Ramos (cell line): ENCODE data around the gene JAG1.

Source experiments
- in situ Hi-C: fragments of 300-500 bp; cut with MboI; formaldehyde crosslinking; loops from one replicate; pipeline ENCODE4 v1.14.3; 2022; ENCODE audit warnings: low sequenced_read_pairs; ENCODE audit not compliant: unreplicated experiment

JAG1 gene

DNA sequence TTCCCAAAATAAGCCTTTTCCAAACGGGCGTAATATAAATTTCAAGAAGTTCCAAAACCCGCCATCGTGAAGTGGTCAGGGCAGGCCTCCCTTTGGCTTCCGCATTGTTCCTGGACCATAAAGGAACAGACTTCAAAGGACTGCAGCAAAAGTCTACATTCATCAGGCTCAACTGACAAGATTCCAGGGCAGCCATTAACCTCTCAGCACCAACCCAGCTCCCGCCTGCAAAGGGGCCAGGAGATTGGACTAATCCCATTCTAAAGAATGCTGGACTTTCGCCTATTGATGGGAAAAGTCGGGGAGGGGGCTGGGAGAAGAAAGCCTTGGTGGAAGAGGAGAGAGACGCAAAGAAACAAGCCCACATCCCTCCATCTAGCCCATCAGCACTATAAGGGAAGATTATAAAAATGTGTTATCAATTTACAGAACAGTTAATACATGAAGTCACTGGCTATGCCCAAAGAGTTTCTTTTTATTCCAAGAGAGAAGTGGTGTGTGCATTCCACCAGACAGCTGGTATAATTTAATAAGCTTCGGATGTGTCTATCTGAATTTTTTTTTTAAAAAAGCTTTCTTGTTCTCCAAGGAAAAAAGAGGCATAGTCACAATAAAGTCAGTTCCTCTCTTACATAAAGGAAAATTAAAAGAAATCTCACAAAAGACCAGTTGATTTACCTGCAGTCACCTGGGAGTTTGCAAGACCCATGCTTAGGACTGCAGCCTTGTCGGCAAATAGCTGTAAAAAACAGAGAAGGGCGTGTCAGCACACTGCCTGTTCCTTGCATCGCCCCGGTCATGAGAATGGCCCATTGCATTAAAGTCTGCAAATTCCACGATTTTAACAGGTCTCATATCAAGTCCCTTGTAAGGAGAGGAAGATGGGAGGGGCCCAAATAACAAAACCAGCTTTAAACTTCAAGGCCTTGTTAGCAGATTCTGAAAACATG is 17.8 kb downstream of the JAG1 start:
- in situ Hi-C loops = no loop called here

- in situ Hi-C loops = no loop called here
Measured at GRCh38 chr20:10654630-10655029, 19.2 kb downstream of the JAG1 start.

- in situ Hi-C loops = no loop called here
Measured at GRCh38 chr20:10654250-10654610, 19.6 kb downstream of the JAG1 start.

GRCh38 chr20:10653599-10654249 is 20.1 kb downstream of the JAG1 start:
- in situ Hi-C loops = no loop called here

GRCh38 chr20:10652660-10653261 is 21.0 kb downstream of the JAG1 start:
- in situ Hi-C loops = no loop called here

- in situ Hi-C loops = no loop called here
Measured at GRCh38 chr20:10652185-10652584, 21.6 kb downstream of the JAG1 start.

DNA sequence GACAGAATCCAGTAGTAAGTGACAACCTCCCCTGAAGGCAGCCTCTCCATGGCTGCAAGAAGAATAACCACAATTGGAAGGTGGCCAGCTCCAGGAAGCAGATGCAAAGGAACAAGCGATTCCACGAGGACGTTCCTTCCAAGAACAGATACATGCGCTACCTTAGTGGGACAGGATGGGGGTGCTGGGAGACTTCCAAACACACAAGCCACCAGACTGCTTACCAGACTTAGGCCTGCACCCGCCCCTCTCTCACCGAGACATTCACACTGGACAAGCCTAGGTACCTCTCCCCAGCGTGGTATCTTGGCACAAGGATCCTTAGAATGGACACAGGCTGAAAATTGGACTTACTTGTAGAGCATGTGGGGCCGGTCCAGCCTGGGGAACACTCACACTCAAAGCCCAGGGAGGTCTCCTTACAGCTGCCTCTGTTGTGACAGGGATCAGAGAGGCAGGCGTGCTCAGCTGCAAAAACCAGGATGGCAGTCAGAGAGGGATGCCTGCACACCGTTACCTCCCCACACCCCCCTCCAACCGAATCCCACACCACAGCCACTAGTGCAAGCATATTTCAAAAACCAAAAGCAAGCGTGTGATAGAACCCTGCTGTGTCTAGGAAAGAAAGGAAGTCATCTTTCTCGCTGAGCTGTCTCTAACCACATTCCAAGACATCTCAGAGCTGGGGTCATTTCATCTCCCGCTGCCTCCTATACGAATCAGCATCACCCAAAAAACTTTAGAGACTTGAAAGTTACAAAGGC is 22.4 kb downstream of the JAG1 start:
- in situ Hi-C loops = no loop called here

DNA sequence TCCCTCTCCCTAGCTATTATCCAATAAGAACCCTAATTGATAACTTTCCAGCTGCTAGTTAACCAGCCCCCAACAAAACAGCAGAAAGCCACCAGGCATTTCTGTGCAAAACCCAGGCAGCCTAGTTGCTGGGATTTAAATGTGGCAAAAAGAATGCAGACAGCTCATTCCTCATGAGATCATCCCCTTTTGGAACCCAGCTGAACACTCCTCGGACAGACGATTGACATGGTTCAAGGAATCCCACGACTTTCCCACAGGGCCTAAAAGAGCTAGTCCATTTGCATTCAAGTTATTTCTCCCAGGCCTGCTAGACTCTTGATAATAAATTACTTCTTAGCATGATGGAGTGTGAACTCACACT is 24.0 kb downstream of the JAG1 start:
- in situ Hi-C loops = no loop called here

- in situ Hi-C loops = no loop called here
Measured at GRCh38 chr20:10649080-10649796, 24.6 kb downstream of the JAG1 start.

- in situ Hi-C loops = no loop called here
Measured at GRCh38 chr20:10648651-10649050, 25.1 kb downstream of the JAG1 start.

GRCh38 chr20:10647909-10648308 is 25.9 kb downstream of the JAG1 start:
- in situ Hi-C loops = no loop called here

DNA sequence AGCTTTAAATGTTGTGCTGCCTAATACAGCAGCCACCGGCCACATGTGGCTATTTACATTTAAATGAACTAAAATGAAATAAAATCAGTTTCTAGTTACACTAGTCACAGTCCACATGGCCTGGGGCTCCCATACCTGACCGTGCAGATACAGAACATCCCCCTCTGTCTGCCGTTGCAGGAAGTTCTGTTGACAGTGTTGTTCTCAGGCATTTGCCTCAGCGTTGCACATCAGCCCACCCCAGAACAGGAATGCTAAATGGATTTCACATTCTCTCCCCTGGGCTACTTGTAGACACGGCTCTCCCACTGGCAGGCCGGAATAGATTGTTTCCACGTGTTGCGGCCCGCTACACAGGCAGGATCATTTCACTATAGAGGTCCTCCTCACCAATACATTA is 26.3 kb downstream of the JAG1 start:
- in situ Hi-C loops = no loop called here

DNA sequence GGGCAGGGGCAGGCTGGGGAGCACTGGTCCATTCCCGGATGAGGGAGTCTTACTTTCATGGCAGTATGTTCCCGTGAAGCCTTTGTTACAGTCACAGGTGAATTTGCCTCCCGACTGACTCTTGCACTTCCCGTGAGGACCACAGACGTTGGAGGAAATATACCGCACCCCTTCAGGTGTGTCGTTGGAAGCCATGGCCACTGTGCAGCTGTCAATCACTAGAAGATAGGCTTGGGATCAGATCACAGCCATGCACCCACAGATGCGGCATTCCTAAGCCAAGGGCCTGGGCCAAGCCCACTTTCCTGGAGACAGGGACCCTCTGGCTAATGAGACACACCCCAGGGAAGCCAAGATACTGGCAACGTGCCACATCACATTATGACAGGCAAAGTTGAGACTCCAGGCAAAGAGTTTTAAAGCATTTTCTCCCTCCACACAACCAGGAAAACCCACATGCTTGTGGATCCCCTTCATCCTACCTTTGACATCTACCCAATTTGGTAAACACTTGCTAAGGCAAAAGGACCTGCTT is 26.8 kb downstream of the JAG1 start:
- in situ Hi-C loops = no loop called here

- in situ Hi-C loops = no loop called here
Measured at GRCh38 chr20:10646006-10646405, 27.8 kb downstream of the JAG1 start.

DNA sequence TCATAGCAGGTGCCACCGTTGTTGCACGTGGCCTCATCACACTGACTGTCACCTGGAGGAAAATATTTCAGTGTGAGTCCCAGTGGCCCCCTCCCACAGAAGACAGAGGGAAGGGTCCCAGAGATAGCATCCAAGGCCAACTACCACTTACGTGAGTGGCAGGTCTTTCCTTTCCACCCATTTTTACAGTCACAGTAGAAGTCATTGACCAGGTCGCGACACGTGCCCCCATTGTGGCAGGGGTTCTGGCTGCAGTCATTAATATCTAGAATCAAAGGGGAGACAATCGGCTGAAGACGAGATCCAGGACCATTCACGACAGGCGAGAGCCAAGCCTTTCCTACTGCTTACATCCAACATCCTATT is 28.6 kb downstream of the JAG1 start:
- in situ Hi-C loops = no loop called here

GRCh38 chr20:10644458-10645204 is 29.2 kb downstream of the JAG1 start:
- in situ Hi-C loops = no loop called here

DNA sequence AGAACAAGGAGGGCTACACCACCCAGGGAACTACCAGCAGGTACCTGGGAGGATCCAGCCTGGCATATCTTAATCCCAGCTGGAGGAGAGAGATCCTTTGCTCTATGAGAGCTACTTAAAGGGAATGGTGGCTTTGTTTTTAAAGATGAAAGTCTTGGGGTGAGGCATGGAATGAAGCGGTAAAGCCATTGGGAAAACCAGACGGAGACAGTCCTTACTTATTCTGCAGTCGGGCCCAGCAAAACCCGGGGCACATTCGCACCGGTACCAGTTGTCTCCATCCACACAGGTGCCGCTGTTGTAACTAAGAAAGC is 30.3 kb downstream of the JAG1 start:
- in situ Hi-C loops = no loop called here

DNA sequence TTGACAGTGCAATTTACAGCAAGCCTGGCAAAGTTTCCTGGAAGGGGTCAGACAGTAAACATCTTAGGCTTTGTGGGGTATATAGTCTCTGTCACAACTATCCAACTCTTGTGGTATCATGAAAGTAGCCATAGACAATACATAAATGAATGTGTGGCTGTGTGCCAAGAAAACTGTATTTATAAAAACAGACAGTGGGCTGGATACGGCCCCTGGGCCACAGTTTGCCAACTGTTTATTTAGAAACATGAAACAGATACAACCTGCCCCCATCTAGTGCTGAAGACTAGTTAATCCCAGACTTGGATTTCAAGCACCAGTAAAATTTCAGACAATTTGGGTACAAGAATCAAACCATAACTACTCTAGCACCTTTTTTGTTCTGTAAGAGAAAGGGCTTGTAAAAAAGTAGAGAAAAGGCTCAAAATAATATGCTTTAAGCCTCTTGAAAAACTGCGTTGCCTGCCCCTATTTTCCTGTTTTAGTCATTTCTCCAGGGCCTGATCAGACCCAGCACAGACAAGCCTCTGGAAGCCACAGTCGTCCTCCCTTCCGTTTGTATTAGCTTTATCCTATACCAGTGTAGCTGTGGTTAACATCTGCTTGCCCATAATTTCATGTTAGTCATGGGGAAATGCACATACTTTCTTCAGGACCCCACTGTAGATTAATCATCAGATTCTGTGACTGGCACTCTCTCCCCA is 30.8 kb downstream of the JAG1 start:
- in situ Hi-C loops = no loop called here

DNA sequence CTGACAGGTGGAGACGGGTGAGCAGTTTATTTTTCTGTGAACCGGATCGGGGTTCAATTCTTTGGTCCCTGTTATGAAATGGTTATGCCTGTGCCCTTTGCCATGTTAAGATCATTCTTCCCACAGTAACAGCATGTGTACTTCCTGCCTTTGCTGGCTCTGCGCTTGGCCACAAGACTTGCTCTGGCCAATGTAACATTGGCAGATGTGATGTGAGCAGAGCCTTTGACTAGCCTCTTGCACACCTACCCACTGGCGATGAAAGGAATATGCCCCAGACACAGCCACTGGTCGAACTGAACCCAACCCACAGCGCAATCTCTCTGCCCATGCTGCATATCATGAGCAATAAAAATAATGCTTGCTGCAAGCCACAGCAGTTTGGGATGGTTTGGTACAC is 31.9 kb downstream of the JAG1 start:
- in situ Hi-C loops = no loop called here
